Mesendoderm (in vitro differentiated cells): ENCODE measurements around the gene SYTL3.
A peak's percentile ranks its signal among the peaks of the same experiment; 100 is the strongest.

Experiments used
- DNase-seq: peaks from one replicate; pipeline ENCODE4 v3.0.0; 2013
- H2AK5ac ChIP-seq: 2 replicates; pipeline ENCODE4 v1.6.1; 2013; ENCODE audit warnings: low read length, inconsistent platforms
- H2BK120ac ChIP-seq: 2 replicates; pipeline ENCODE4 v1.6.1; 2013; ENCODE audit warnings: low read depth, mild to moderate bottlenecking, low read length, moderate library complexity, mixed read lengths
- H2BK15ac ChIP-seq: replicated peaks from 2 replicates; pipeline ENCODE4 v1.6.1; 2013; ENCODE audit warnings: low read depth, mild to moderate bottlenecking, moderate library complexity
- H2BK5ac ChIP-seq: 2 replicates; pipeline ENCODE4 v1.6.1; 2013; ENCODE audit warnings: low read length, inconsistent platforms
- H3K18ac ChIP-seq: 2 replicates; pipeline ENCODE4 v1.6.1; 2013; ENCODE audit warnings: mild to moderate bottlenecking, low read length, mixed read lengths
- H3K23ac ChIP-seq: one replicate; pipeline ENCODE4 v1.6.1; 2013; ENCODE audit warnings: low read length
- H3K27ac ChIP-seq: 2 replicates; pipeline ENCODE4 v1.5.1; 2013; ENCODE audit warnings: low read depth, mild to moderate bottlenecking, inconsistent platforms, low read length, moderate library complexity
- H3K27me3 ChIP-seq: 2 replicates; pipeline ENCODE4 v1.6.1; 2013; ENCODE audit warnings: low read length, control low read depth, mild to moderate bottlenecking, inconsistent platforms; ENCODE audit not compliant: insufficient read depth, poor library complexity
- H3K36me3 ChIP-seq: 2 replicates; pipeline ENCODE4 v1.6.1; 2013; ENCODE audit warnings: low read length, inconsistent platforms; ENCODE audit not compliant: control insufficient read depth, insufficient read depth
- H3K4ac ChIP-seq: one replicate; pipeline ENCODE4 v1.6.1; 2013; ENCODE audit warnings: low read depth, mild to moderate bottlenecking, low read length, moderate library complexity
- H3K4me1 ChIP-seq: 2 replicates; pipeline ENCODE4 v1.6.1; 2013; ENCODE audit warnings: low read depth, low read length, inconsistent platforms; ENCODE audit not compliant: control insufficient read depth
- H3K4me2 ChIP-seq: 2 replicates; pipeline ENCODE4 v1.6.1; 2013; ENCODE audit warnings: low read length
- H3K4me3 ChIP-seq: 2 replicates; pipeline ENCODE4 v1.5.1; 2013; ENCODE audit warnings: mild to moderate bottlenecking, low read length
- H3K56ac ChIP-seq: one replicate; pipeline ENCODE4 v1.6.1; 2013; ENCODE audit warnings: low read length
- H3K79me1 ChIP-seq: 2 replicates; pipeline ENCODE4 v1.6.1; 2013; ENCODE audit warnings: low read length, inconsistent platforms
- H3K79me2 ChIP-seq: 2 replicates; pipeline ENCODE4 v1.6.1; 2013; ENCODE audit warnings: mild to moderate bottlenecking, low read length; ENCODE audit not compliant: control insufficient read depth, insufficient read depth
- H3K9ac ChIP-seq: 2 replicates; pipeline ENCODE4 v1.6.1; 2013; ENCODE audit warnings: low read length, inconsistent platforms
- H4K5ac ChIP-seq: one replicate; pipeline ENCODE4 v1.6.1; 2013; ENCODE audit warnings: low read length
- H4K8ac ChIP-seq: one replicate; pipeline ENCODE4 v1.6.1; 2013; ENCODE audit warnings: low read depth, mild to moderate bottlenecking, control low read depth, low read length, moderate library complexity
- WGBS: extraction: QIAGEN DNeasy Blood & Tissue Kit; methylation state at CpG from one replicate; pipeline ENCODE4 v1.1.7; 2013; ENCODE audit warnings: low lambda C conversion rate, missing lambda C conversion rate; ENCODE audit not compliant: insufficient coverage; ENCODE audit errors: extremely low coverage; 5-methylcytosine and 5-hydroxymethylcytosine counted together

SYTL3 gene

DNA sequence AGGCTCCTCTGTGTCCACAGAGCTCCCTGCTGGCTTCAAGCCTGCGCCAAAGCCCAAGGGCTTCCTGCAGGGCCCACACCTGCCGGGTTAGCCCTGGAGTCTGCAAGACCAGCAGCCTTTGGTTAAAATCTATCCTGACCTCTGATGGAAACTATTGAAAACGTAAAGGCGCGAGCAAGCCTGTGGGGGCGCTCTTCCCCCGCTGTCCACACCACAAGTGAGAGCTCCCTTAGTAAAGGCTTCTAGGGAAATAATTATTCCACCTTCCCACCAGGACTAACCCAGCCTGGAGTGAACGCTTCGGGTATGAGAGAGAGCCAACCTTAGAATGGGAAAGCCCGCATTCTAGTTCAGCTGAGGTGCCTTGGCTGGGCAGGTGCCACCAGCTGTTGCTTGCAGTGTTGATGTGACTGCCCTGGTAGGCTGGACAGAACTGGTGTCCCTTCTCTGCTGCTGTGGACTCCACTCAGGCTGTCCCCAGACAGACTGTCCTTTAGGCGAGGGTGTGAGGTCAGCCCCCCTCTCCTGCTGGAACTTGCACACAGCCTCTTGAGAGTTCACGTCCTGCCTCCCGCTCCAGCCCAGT, 68.7 kb downstream of the SYTL3 start:
- no CpG with 5 or more reads among the region's 13 CpGs for WGBS
- no peak overlapping the region for H2BK120ac ChIP-seq
- peaks cover 3% of the 10 kb centered on the region for H3K4me1 ChIP-seq
- no peak overlapping the region for H4K5ac ChIP-seq
- DNase-seq, result peak; percentile 87
- H2BK5ac ChIP-seq, result no peak overlapping the region
- H3K27me3 ChIP-seq, result no peaks in the 10 kb centered on the region
- no peaks in the 10 kb centered on the region for H3K36me3 ChIP-seq
- H3K79me1 ChIP-seq, result no peaks in the 10 kb centered on the region
- no peak overlapping the region for H3K18ac ChIP-seq
- H3K4ac ChIP-seq, result no peak overlapping the region
- H2BK15ac ChIP-seq, result no peak overlapping the region
- no peak overlapping the region for H4K8ac ChIP-seq
- H3K4me2 ChIP-seq, result no peak overlapping the region
- no peak overlapping the region for H3K9ac ChIP-seq
- peak overlapping the region; percentile 44 for H3K56ac ChIP-seq
- no peak overlapping the region for H3K23ac ChIP-seq
- no peaks in the 10 kb centered on the region for H3K79me2 ChIP-seq
- no peak overlapping the region for H2AK5ac ChIP-seq
- no peak overlapping the region for H3K4me3 ChIP-seq
- no peak overlapping the region for H3K27ac ChIP-seq

DNA sequence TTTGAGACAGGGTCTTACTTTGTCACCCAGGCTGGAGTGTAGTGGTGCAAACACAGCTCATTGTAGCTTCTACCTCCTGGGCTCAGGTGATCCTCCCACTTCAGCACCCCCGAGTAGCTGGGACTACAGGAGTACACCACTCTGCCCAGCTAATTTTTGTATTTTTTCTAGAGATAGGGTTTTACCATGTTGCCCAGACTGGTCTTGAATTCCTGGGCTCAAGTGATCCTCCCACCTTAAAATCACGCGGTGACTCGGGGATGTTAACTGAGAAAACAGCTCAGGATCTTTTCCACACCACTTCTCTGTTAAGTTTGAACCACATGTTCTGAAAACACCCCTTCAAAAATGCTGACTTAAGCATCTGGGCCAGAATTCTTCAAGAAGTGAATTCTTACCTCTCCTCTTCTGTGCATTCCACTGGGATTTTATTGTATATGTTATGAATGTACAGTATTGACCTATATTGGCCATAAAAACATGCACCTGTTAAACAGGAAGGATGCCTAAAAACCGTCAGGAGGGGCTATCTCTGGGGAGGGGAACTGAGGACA, 72.4 kb downstream of the SYTL3 start:
- Histone ChIP-seq H3K4me2 (no peak overlapping the region), H2BK15ac (no peak overlapping the region), H3K36me3 (no peaks in the 10 kb centered on the region), H4K5ac (no peak overlapping the region), H2BK5ac (no peak overlapping the region), H3K56ac (no peak overlapping the region), H3K9ac (no peak overlapping the region), H3K4me3 (no peak overlapping the region), H4K8ac (no peak overlapping the region), H3K79me2 (no peaks in the 10 kb centered on the region), H3K27me3 (no peaks in the 10 kb centered on the region), H2AK5ac (no peak overlapping the region), H3K4ac (no peak overlapping the region), H2BK120ac (no peak overlapping the region), H3K18ac (no peak overlapping the region), H3K23ac (no peak overlapping the region), H3K27ac (no peak overlapping the region), H3K4me1 (peaks cover 3% of the 10 kb centered on the region), H3K79me1 (no peaks in the 10 kb centered on the region)
- DNase-seq, result no peak
- WGBS, result no CpG with 5 or more reads among the region's 5 CpGs

DNA sequence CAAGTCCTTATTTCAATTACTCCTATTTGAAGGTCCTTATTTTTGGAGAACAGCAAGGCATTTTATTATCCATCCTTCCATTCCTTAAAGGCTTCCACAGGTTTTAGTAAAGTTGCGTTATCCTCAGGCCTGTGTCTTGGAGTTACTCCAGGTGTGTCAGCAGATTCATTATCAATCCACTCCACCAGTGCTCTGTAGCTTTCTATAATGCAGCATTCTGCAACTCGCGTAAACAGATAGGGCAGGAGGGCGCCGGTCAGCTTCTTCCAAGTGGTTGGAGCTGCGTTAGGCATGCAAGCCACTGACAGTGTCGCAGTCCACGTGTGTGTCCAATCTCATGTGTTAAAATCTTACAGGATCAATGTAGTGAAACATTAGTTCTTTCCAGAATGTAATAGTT, 75.8 kb downstream of the SYTL3 start:
- WGBS, result no CpG with 5 or more reads among the region's 8 CpGs
- Histone ChIP-seq H2AK5ac (no peak overlapping the region), H3K27me3 (no peaks in the 10 kb centered on the region)

DNA sequence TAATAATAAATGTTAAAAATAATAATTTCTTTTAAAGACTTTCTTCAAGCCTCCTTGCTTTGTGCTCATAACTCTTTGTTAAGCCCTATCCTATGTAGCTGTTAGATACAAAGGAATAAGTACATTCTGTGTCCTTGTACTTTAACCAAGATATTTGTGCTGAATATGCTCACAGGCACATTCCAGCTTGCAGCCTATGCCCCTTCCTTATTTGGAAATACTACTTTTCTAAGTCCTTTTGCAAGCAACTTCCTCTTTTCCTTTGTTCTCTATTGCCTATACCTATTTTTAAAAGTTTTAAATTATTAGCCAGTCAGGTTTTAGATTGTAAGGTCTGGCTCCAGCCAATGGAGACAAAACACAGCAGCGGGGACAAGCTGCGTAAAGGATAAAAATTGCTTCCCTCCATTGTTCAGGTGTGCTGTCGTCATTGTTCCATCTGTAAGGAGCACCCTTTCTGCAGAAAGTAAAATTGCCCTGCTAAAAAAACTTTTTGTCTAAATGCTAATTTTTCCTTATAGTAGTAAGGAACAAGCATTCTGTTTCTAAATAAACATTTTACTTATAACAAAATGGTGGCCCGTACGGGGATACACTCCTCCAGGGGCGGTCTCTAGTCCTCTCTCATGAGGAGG, 80.2 kb downstream of the SYTL3 start:
- Histone ChIP-seq H3K4me2 (no peak overlapping the region), H3K79me2 (no peaks in the 10 kb centered on the region), H2BK15ac (no peak overlapping the region), H3K56ac (no peak overlapping the region), H4K8ac (no peak overlapping the region), H3K27me3 (no peaks in the 10 kb centered on the region), H2AK5ac (no peak overlapping the region), H3K23ac (no peak overlapping the region), H3K27ac (no peak overlapping the region), H3K36me3 (no peaks in the 10 kb centered on the region), H3K4me1 (no peaks in the 10 kb centered on the region), H3K79me1 (no peaks in the 10 kb centered on the region), H3K4ac (no peak overlapping the region), H2BK120ac (no peak overlapping the region), H3K4me3 (no peak overlapping the region), H4K5ac (no peak overlapping the region), H3K18ac (no peak overlapping the region), H3K9ac (no peak overlapping the region), H2BK5ac (no peak overlapping the region)
- no peak for DNase-seq
- WGBS, result no CpG with 5 or more reads among the region's 6 CpGs

More for the DNA sequence above, 75.8 kb downstream of the SYTL3 start:
- H2BK120ac ChIP-seq, result no peak overlapping the region
- no peak overlapping the region for H3K4me3 ChIP-seq
- no peaks in the 10 kb centered on the region for H3K79me2 ChIP-seq
- no peak overlapping the region for H2BK15ac ChIP-seq
- no peak overlapping the region for H4K8ac ChIP-seq
- H3K9ac ChIP-seq, result no peak overlapping the region
- no peak overlapping the region for H4K5ac ChIP-seq
- H3K4ac ChIP-seq, result no peak overlapping the region
- H2BK5ac ChIP-seq, result no peak overlapping the region
- H3K56ac ChIP-seq, result no peak overlapping the region
- no peaks in the 10 kb centered on the region for H3K4me1 ChIP-seq
- no peaks in the 10 kb centered on the region for H3K79me1 ChIP-seq
- no peak overlapping the region for H3K27ac ChIP-seq
- no peak overlapping the region for H3K4me2 ChIP-seq
- no peak overlapping the region for H3K23ac ChIP-seq
- no peaks in the 10 kb centered on the region for H3K36me3 ChIP-seq
- DNase-seq, result no peak
- H3K18ac ChIP-seq, result no peak overlapping the region

DNA sequence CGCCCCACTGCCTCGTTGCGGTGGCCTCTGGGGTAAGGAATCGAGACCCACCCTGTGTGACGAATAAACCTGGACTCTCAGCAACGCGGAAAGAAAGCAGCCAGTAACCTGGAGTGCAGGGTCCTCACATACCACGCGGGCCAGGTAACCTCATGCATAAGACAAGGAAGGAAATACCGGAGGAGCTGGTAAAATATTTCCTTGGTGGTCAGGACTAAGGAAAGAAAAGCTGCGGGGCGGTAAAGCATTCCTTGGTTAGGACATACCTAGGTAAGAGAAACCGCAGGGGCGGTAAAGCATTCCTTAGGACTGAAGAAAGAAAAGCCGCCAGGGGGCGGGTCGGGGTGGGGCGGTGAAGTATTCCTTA, 80.7 kb downstream of the SYTL3 start:
- no peak overlapping the region for H4K5ac ChIP-seq
- no peaks in the 10 kb centered on the region for H3K36me3 ChIP-seq
- H3K27me3 ChIP-seq, result no peaks in the 10 kb centered on the region
- H4K8ac ChIP-seq, result no peak overlapping the region
- H3K4me3 ChIP-seq, result no peak overlapping the region
- peak; percentile 63 for DNase-seq
- no peak overlapping the region for H2BK5ac ChIP-seq
- no peaks in the 10 kb centered on the region for H3K79me1 ChIP-seq
- H3K27ac ChIP-seq, result no peak overlapping the region
- WGBS, result no CpG with 5 or more reads among the region's 18 CpGs
- H3K4ac ChIP-seq, result no peak overlapping the region
- no peak overlapping the region for H3K4me2 ChIP-seq
- H3K56ac ChIP-seq, result no peak overlapping the region
- H3K79me2 ChIP-seq, result no peaks in the 10 kb centered on the region
- H3K23ac ChIP-seq, result no peak overlapping the region
- no peak overlapping the region for H3K18ac ChIP-seq
- H3K9ac ChIP-seq, result no peak overlapping the region
- H2BK15ac ChIP-seq, result no peak overlapping the region
- no peak overlapping the region for H2AK5ac ChIP-seq
- H2BK120ac ChIP-seq, result no peak overlapping the region
- H3K4me1 ChIP-seq, result no peaks in the 10 kb centered on the region

DNA sequence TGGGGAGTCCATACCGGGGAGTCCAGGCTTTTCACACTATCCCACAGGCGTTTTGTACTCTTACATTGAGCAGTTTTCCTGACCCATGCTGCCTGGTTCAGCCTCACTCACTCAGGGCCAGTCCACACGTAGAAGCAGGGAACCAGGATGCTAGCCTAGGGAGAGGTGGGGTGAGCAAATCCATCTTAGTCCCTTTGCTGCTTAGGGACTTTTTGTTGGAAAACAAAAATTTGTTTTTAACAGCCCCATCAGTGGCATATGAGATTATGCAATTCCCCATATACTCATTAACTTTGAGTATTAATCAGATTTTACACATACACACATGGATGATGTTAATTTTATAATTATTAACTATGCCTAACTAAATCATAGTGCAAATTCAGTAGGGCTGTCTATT, 85.2 kb downstream of the SYTL3 start:
- no peak overlapping the region for H3K18ac ChIP-seq
- H2BK5ac ChIP-seq, result no peak overlapping the region
- no peak overlapping the region for H3K4me3 ChIP-seq
- no peaks in the 10 kb centered on the region for H3K27me3 ChIP-seq
- H2BK15ac ChIP-seq, result no peak overlapping the region
- H3K4ac ChIP-seq, result no peak overlapping the region
- H2AK5ac ChIP-seq, result no peak overlapping the region
- no peaks in the 10 kb centered on the region for H3K36me3 ChIP-seq
- H3K79me2 ChIP-seq, result no peaks in the 10 kb centered on the region
- H3K23ac ChIP-seq, result no peak overlapping the region
- no peak overlapping the region for H3K9ac ChIP-seq
- H4K8ac ChIP-seq, result no peak overlapping the region
- H3K27ac ChIP-seq, result no peak overlapping the region
- H3K4me2 ChIP-seq, result no peak overlapping the region
- H2BK120ac ChIP-seq, result no peak overlapping the region
- no peak for DNase-seq
- H3K4me1 ChIP-seq, result no peaks in the 10 kb centered on the region
- no peak overlapping the region for H3K56ac ChIP-seq
- no peak overlapping the region for H4K5ac ChIP-seq
- WGBS, result no CpG with 5 or more reads among the region's 3 CpGs
- H3K79me1 ChIP-seq, result no peaks in the 10 kb centered on the region
